IMR-90 (cell line): Measurements from ENCODE around the gene CAND1. TPM values are rescaled to one million over a fixed set of nuclear protein-coding genes. Genes with fewer than 3 reads are reported as not detected.

ENCODE experiments used
- ATAC-seq: fragments of 200-7000 bp; cut with Tn5 transposase; 2 replicates; pipeline ENCODE4 v1.9.1; 2020; ENCODE audit warnings: low read depth, mild to moderate bottlenecking, moderate library complexity
- BruUV-seq: library from RNA; stranded (reverse); fragments of 400-500 nt; replicated peaks from 2 replicates; lab custom pipeline; 2021; lab: Mats Ljungman, UMichigan
- CTCF ChIA-PET: fragments of 300-600 bp; formaldehyde crosslinking; extraction: SDS; loops from one replicate; lab custom pipeline; 2021; ENCODE audit warnings: antibody characterized with exemption; lab: Yijun Ruan, JAX
- POLR2A ChIA-PET: fragments of 300-600 bp; sonication (Branson Sonifier 250); formaldehyde crosslinking; loops from one replicate; lab custom pipeline; 2022; ENCODE audit warnings: antibody characterized with exemption; ENCODE audit not compliant: unreplicated experiment; lab: Charles Lee
- DNase-seq: peaks from one replicate; pipeline ENCODE4 v3.0.0; 2013
- H2AFZ ChIP-seq: replicated peaks from 2 replicates; pipeline ENCODE3; 2013; ENCODE audit warnings: low read length, mild to moderate bottlenecking; ENCODE audit not compliant: poor library complexity
- H2AK5ac ChIP-seq: 2 replicates; pipeline ENCODE4 v1.6.1; 2013; ENCODE audit warnings: low read depth, low read length, inconsistent platforms
- H2AK9ac ChIP-seq: replicated peaks from 2 replicates; pipeline ENCODE3; 2013; ENCODE audit warnings: mild to moderate bottlenecking, low read depth, low read length, moderate library complexity; ENCODE audit not compliant: poor library complexity
- H2BK120ac ChIP-seq: 2 replicates; pipeline ENCODE4 v1.6.1; 2013; ENCODE audit warnings: low read depth, low read length, inconsistent platforms
- H2BK15ac ChIP-seq: 3 replicates; pipeline ENCODE4 v1.6.1; 2013; ENCODE audit warnings: low read depth, low read length, inconsistent platforms
- H2BK20ac ChIP-seq: 2 replicates; pipeline ENCODE4 v1.6.1; 2013; ENCODE audit warnings: low read depth, mild to moderate bottlenecking, inconsistent platforms, low read length, moderate library complexity
- H2BK5ac ChIP-seq: 2 replicates; pipeline ENCODE4 v1.6.1; 2013; ENCODE audit warnings: mild to moderate bottlenecking, low read depth, low read length, inconsistent platforms; ENCODE audit not compliant: poor library complexity, severe bottlenecking
- H3K14ac ChIP-seq: replicated peaks from 2 replicates; pipeline ENCODE4 v1.6.1; 2013; ENCODE audit warnings: low read depth, low read length, inconsistent platforms
- H3K18ac ChIP-seq: 2 replicates; pipeline ENCODE4 v1.6.1; 2013; ENCODE audit warnings: low read depth, low read length, control low read depth
- H3K23ac ChIP-seq: 2 replicates; pipeline ENCODE4 v1.6.1; 2013; ENCODE audit warnings: low read depth, low read length, inconsistent platforms
- H3K27ac ChIP-seq: 2 replicates; pipeline ENCODE4 v1.5.1; 2013; ENCODE audit warnings: mild to moderate bottlenecking, control low read depth, low read length; ENCODE audit not compliant: insufficient read depth
- H3K27me3 ChIP-seq: 2 replicates; pipeline ENCODE4 v1.6.1; 2013; ENCODE audit warnings: low read length; ENCODE audit not compliant: control insufficient read depth, insufficient read depth
- H3K36me3 ChIP-seq: 2 replicates; pipeline ENCODE4 v1.6.1; 2013; ENCODE audit warnings: low read length, mixed read lengths; ENCODE audit not compliant: control insufficient read depth, insufficient read depth
- H3K4ac ChIP-seq: 2 replicates; pipeline ENCODE4 v1.6.1; 2013; ENCODE audit warnings: low read depth, low read length, inconsistent platforms
- H3K4me1 ChIP-seq: 2 replicates; pipeline ENCODE4 v1.6.1; 2013; ENCODE audit warnings: low read length, mixed read lengths; ENCODE audit not compliant: control insufficient read depth, insufficient read depth
- H3K4me2 ChIP-seq: 2 replicates; pipeline ENCODE4 v1.6.1; 2013; ENCODE audit warnings: low read depth, mild to moderate bottlenecking, control low read depth, low read length, moderate library complexity
- H3K4me3 ChIP-seq: 2 replicates; pipeline ENCODE4 v1.5.1; 2013; ENCODE audit warnings: low read depth, mild to moderate bottlenecking, control low read depth, low read length, moderate library complexity; ENCODE audit not compliant: insufficient read depth
- H3K56ac ChIP-seq: 2 replicates; pipeline ENCODE4 v1.6.1; 2013; ENCODE audit warnings: low read length, inconsistent platforms; ENCODE audit not compliant: insufficient read depth; ENCODE audit errors: extremely low read depth
- H3K79me1 ChIP-seq, 2 experiments: 2 replicates each; pipeline ENCODE4 v1.6.1; 2013; ENCODE audit warnings: low read length in 2 of 2, inconsistent platforms in 1 of 2, low read depth in 1 of 2
- H3K9ac ChIP-seq: 2 replicates; pipeline ENCODE4 v1.6.1; 2013; ENCODE audit warnings: low read depth, low read length, control low read depth
- H3K9me1 ChIP-seq: 2 replicates; pipeline ENCODE4 v1.6.1; 2013; ENCODE audit warnings: low read length, inconsistent platforms; ENCODE audit not compliant: insufficient read depth
- H3K9me3 ChIP-seq: 2 replicates; pipeline ENCODE4 v1.6.1; 2013; ENCODE audit warnings: low read length; ENCODE audit not compliant: control insufficient read depth, insufficient read depth
- H4K20me1 ChIP-seq: 2 replicates; pipeline ENCODE4 v1.6.1; 2013; ENCODE audit warnings: low read length, inconsistent platforms; ENCODE audit not compliant: insufficient read depth
- H4K5ac ChIP-seq: 2 replicates; pipeline ENCODE4 v1.6.1; 2013; ENCODE audit warnings: mild to moderate bottlenecking, low read depth, low read length, control low read depth
- H4K8ac ChIP-seq, 2 experiments: 2 replicates each; pipeline ENCODE4 v1.6.1; 2013; ENCODE audit warnings: low read depth in 2 of 2, low read length in 2 of 2, control low read depth in 1 of 2, inconsistent platforms in 1 of 2
- H4K91ac ChIP-seq: 2 replicates; pipeline ENCODE4 v1.6.1; 2013; ENCODE audit warnings: low read depth, low read length, inconsistent platforms; ENCODE audit not compliant: insufficient read depth
- CEBPB ChIP-seq: IDR thresholded peaks from 2 replicates; pipeline ENCODE4 v1.6.1; 2012; ENCODE audit warnings: low read depth, low read length, improper control_type of control experiment
- CHD1 ChIP-seq: IDR thresholded peaks from 2 replicates; pipeline ENCODE4 v1.6.1; 2012; ENCODE audit warnings: low read depth, low read length, improper control_type of control experiment
- CTCF ChIP-seq: conservative IDR thresholded peaks from 2 replicates; pipeline ENCODE4 v1.5.1; 2012; ENCODE audit warnings: mild to moderate bottlenecking, low read depth, low read length, improper control_type of control experiment
- ELK1 ChIP-seq: fragments of 150-350 bp; IDR thresholded peaks from 2 replicates; pipeline ENCODE4 v1.6.1; 2016; ENCODE audit warnings: low read depth, mild to moderate bottlenecking, low read length, moderate library complexity, borderline replicate concordance
- FOS ChIP-seq: fragments of 150-350 bp; IDR thresholded peaks from 2 replicates; pipeline ENCODE4 v1.6.1; 2016; ENCODE audit warnings: low read depth, low read length
- MXI1 ChIP-seq: IDR thresholded peaks from 2 replicates; pipeline ENCODE4 v1.6.1; 2012; ENCODE audit warnings: low read depth, mild to moderate bottlenecking, low read length, moderate library complexity, borderline replicate concordance
- NFE2L2 ChIP-seq: fragments of 150-350 bp; IDR thresholded peaks from 2 replicates; pipeline ENCODE4 v1.6.1; 2016; ENCODE audit warnings: low read depth, mild to moderate bottlenecking, low read length
- RCOR1 ChIP-seq: IDR thresholded peaks from 2 replicates; pipeline ENCODE4 v1.6.1; 2012; ENCODE audit warnings: mild to moderate bottlenecking, low read length, improper control_type of control experiment; ENCODE audit not compliant: insufficient replicate concordance
- RFX5 ChIP-seq: IDR thresholded peaks from 2 replicates; pipeline ENCODE4 v1.8.0; 2012; ENCODE audit warnings: low read depth, mild to moderate bottlenecking, low read length, moderate library complexity
- WGBS, 2 experiments: methylation state at CpG; one replicate each; pipeline versions ENCODE4 v1.1.5 to v1.1.7; 2013; ENCODE audit warnings: missing lambda C conversion rate in 2 of 2; ENCODE audit not compliant: insufficient read length in 1 of 2; ENCODE audit errors: extremely low coverage in 2 of 2; 5-methylcytosine and 5-hydroxymethylcytosine counted together
- dilution Hi-C: fragments of 300-500 bp; cut with HindIII; formaldehyde crosslinking; loops from one replicate; pipeline ENCODE4 v1.14.3; 2018; ENCODE audit warnings: low sequenced_read_pairs; ENCODE audit not compliant: unreplicated experiment
- in situ Hi-C: fragments of 300-500 bp; cut with MboI; formaldehyde crosslinking; loops from 3 replicates; pipeline ENCODE4 v1.14.3; 2019; ENCODE audit warnings: low sequenced_read_pairs, inconsistent platforms, mixed read lengths
- intact Hi-C: fragments of 100-400 bp; cut with micrococcal nuclease; formaldehyde crosslinking; loops from 2 replicates; pipeline ENCODE4 v1.10.0; 2022
- polyA plus RNA-seq, 3 experiments: library from polyadenylated mRNA; depleted of rRNA; stranded (reverse); fragments of >200 nt; gene quantifications; 2 replicates each; pipeline ENCODE4 v1.2.3, GENCODE V29; 2012; ENCODE audit warnings: low replicate concordance in 1 of 3
- total RNA-seq: library from RNA; depleted of rRNA; stranded (reverse); fragments of >200 nt; gene quantifications from 2 replicates; pipeline ENCODE4 v1.2.3, GENCODE V29; 2012

The CAND1 gene
- total and polyA plus RNA-seq, 2 of the 4 experiments (the other 2 are of a cell fraction): 42.6 to 91.4 TPM

- no peak for ATAC-seq
- POLR2A ChIA-PET: no interaction called here
- H3K27me3 ChIP-seq: no peaks in the 10 kb centered on the region
These were observed 33.0 kb downstream of the CAND1 start for GRCh38 chr12:67302162-67302561.

More at GRCh38 chr12:67302162-67302561, 33.0 kb downstream of the CAND1 start:
- no peak overlapping the region for H2BK20ac ChIP-seq
- no peak overlapping the region for H3K4ac ChIP-seq
- peaks cover 4% of the 10 kb centered on the region; the same call in 1 of the 2 replicates for H4K20me1 ChIP-seq
- H3K14ac ChIP-seq: no peak overlapping the region
- H2AK9ac ChIP-seq: no peak overlapping the region
- no peak overlapping the region for H3K18ac ChIP-seq
- H2BK5ac ChIP-seq: no peak overlapping the region
- H3K56ac ChIP-seq: no peak overlapping the region
- no peak overlapping the region for H4K8ac ChIP-seq
- TF ChIP-seq ELK1: no peak
- TF ChIP-seq CHD1: no peak
- TF ChIP-seq CEBPB: no peak
- TF ChIP-seq RFX5: no peak
- no peak for TF ChIP-seq MXI1
- TF ChIP-seq NFE2L2: no peak
- no peak for TF ChIP-seq RCOR1
- no peak for TF ChIP-seq FOS
- TF ChIP-seq CTCF: no peak
- H3K9me3 ChIP-seq: no peaks in the 10 kb centered on the region
- H3K9ac ChIP-seq: no peak overlapping the region
- H3K79me1 ChIP-seq: peaks cover 11 to 19% of the 10 kb centered on the region in 2 experiments
- H2BK15ac ChIP-seq: no peak overlapping the region
- H2AK5ac ChIP-seq: no peak overlapping the region
- DNase-seq: no peak
- H4K5ac ChIP-seq: no peak overlapping the region
- no peak overlapping the region for H3K4me2 ChIP-seq
- intact Hi-C loops (no loop called here), in situ Hi-C loops (no loop called here), dilution Hi-C loops (no loop called here)
- no peak overlapping the region for H3K23ac ChIP-seq
- CTCF ChIA-PET: interaction anchor here (2.1 kb wide), 1 partner anchor 16 kb away, joined by 7 read pairs; no protein-coding TSS in a partner anchor
- peaks cover 27% of the 10 kb centered on the region for H3K36me3 ChIP-seq
- H3K9me1 ChIP-seq: no peaks in the 10 kb centered on the region
- no peak overlapping the region for H4K91ac ChIP-seq
- H2BK120ac ChIP-seq: no peak overlapping the region
- no CpG with 5 or more reads among the region's 7 CpGs for whole genome bisulfite sequencing, 2 experiments
- H3K4me1 ChIP-seq: no peaks in the 10 kb centered on the region
- no peak overlapping the region for H2AFZ ChIP-seq
- no TSS peak for BruUV-seq
- H3K27ac ChIP-seq: no peak overlapping the region
- no peak overlapping the region for H3K4me3 ChIP-seq
